ENCODE measurements around the gene SS18L1.

The SS18L1 gene

GRCh38 chr20:62163485-62163865 lies 19.9 kb downstream of the SS18L1 start:
- no peak for TF ChIP-seq EZH2phosphoT487 (IDR thresholded peaks at IDR 0.05; ENCODE audit: borderline replicate concordance)
- TF ChIP-seq, protein P1, sequence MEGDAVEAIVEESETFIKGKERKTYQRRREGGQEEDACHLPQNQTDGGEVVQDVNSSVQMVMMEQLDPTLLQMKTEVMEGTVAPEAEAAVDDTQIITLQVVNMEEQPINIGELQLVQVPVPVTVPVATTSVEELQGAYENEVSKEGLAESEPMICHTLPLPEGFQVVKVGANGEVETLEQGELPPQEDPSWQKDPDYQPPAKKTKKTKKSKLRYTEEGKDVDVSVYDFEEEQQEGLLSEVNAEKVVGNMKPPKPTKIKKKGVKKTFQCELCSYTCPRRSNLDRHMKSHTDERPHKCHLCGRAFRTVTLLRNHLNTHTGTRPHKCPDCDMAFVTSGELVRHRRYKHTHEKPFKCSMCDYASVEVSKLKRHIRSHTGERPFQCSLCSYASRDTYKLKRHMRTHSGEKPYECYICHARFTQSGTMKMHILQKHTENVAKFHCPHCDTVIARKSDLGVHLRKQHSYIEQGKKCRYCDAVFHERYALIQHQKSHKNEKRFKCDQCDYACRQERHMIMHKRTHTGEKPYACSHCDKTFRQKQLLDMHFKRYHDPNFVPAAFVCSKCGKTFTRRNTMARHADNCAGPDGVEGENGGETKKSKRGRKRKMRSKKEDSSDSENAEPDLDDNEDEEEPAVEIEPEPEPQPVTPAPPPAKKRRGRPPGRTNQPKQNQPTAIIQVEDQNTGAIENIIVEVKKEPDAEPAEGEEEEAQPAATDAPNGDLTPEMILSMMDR (conservative IDR thresholded peaks at IDR 0.05; ENCODE audit: low read length), result no peak
- H3K36me3 ChIP-seq (ENCODE audit: insufficient read depth, low read length), result peaks cover 76% of the 10 kb centered on the region; the same call in 1 of the 2 replicates
- H3K9me3 ChIP-seq (ENCODE audit: insufficient read depth, low read depth, low read length), result no peaks in the 10 kb centered on the region
- no peaks in the 10 kb centered on the region for H3F3A ChIP-seq (ENCODE audit: low read depth)
- no peak overlapping the region for H2AFZ ChIP-seq (ENCODE audit: low read length)
- H3K9ac ChIP-seq (ENCODE audit: low read depth, low read length, poor library complexity, severe bottlenecking), result no peak overlapping the region
- H3K79me2 ChIP-seq (ENCODE audit: insufficient read depth, low read length), result peaks cover 12% of the 10 kb centered on the region; the same call in 1 of the 2 replicates
- no peaks in the 10 kb centered on the region for H3K4me1 ChIP-seq (ENCODE audit: insufficient read depth, low read length, poor library complexity, severe bottlenecking)
- no peaks in the 10 kb centered on the region for H3K9me2 ChIP-seq (replicated peaks; ENCODE audit: low read depth, low read length)
- H4K20me1 ChIP-seq (ENCODE audit: insufficient read depth, low read length, poor library complexity, severe bottlenecking), result peaks cover 1% of the 10 kb centered on the region
- H3K4me2 ChIP-seq (ENCODE audit: low read depth, low read length, poor library complexity, severe bottlenecking), result no peak overlapping the region
- H3K4me3 ChIP-seq (ENCODE audit: low read length, poor library complexity, severe bottlenecking), result no peak overlapping the region
- no peaks in the 10 kb centered on the region for H3K27me3 ChIP-seq (ENCODE audit: insufficient read depth, low read length, poor library complexity, severe bottlenecking)

- H3K4me2 ChIP-seq (ENCODE audit: low read depth, low read length, poor library complexity, severe bottlenecking), result no peak overlapping the region
- no peak overlapping the region for H3K4me3 ChIP-seq (ENCODE audit: low read length, poor library complexity, severe bottlenecking)
- no peak overlapping the region for H3K9ac ChIP-seq (ENCODE audit: low read depth, low read length, poor library complexity, severe bottlenecking)
- no peaks in the 10 kb centered on the region for H3K9me3 ChIP-seq (ENCODE audit: insufficient read depth, low read depth, low read length)
- no peak overlapping the region for H2AFZ ChIP-seq (ENCODE audit: low read length)
- no peaks in the 10 kb centered on the region for H4K20me1 ChIP-seq (ENCODE audit: insufficient read depth, low read length, poor library complexity, severe bottlenecking)
- no peaks in the 10 kb centered on the region for H3K4me1 ChIP-seq (ENCODE audit: insufficient read depth, low read length, poor library complexity, severe bottlenecking)
- H3K79me2 ChIP-seq (ENCODE audit: insufficient read depth, low read length), result peaks cover 5% of the 10 kb centered on the region; the same call in 1 of the 2 replicates
- peaks cover 76% of the 10 kb centered on the region; the same call in 1 of the 2 replicates for H3K36me3 ChIP-seq (ENCODE audit: insufficient read depth, low read length)
- no peaks in the 10 kb centered on the region for H3K27me3 ChIP-seq (ENCODE audit: insufficient read depth, low read length, poor library complexity, severe bottlenecking)
- H3F3A ChIP-seq (ENCODE audit: low read depth), result no peaks in the 10 kb centered on the region
- TF ChIP-seq, protein P1 (conservative IDR thresholded peaks at IDR 0.05; ENCODE audit: low read length), result no peak
- TF ChIP-seq EZH2phosphoT487 (IDR thresholded peaks at IDR 0.05; ENCODE audit: borderline replicate concordance), result no peak
- H3K9me2 ChIP-seq (replicated peaks; ENCODE audit: low read depth, low read length), result no peaks in the 10 kb centered on the region
These were observed 20.6 kb downstream of the SS18L1 start for GRCh38 chr20:62163986-62164762.

GRCh38 chr20:62164879-62165761 lies 21.6 kb downstream of the SS18L1 start:
- H3K36me3 ChIP-seq (ENCODE audit: insufficient read depth, low read length), result peaks cover 77% of the 10 kb centered on the region; the same call in 1 of the 2 replicates
- H3K4me3 ChIP-seq (ENCODE audit: low read length, poor library complexity, severe bottlenecking), result no peak overlapping the region
- H3K4me1 ChIP-seq (ENCODE audit: insufficient read depth, low read length, poor library complexity, severe bottlenecking), result no peaks in the 10 kb centered on the region
- no peaks in the 10 kb centered on the region for H3K27me3 ChIP-seq (ENCODE audit: insufficient read depth, low read length, poor library complexity, severe bottlenecking)
- H3F3A ChIP-seq (ENCODE audit: low read depth), result no peaks in the 10 kb centered on the region
- no peak overlapping the region for H3K9ac ChIP-seq (ENCODE audit: low read depth, low read length, poor library complexity, severe bottlenecking)
- no peaks in the 10 kb centered on the region for H4K20me1 ChIP-seq (ENCODE audit: insufficient read depth, low read length, poor library complexity, severe bottlenecking)
- TF ChIP-seq EZH2phosphoT487 (IDR thresholded peaks at IDR 0.05; ENCODE audit: borderline replicate concordance), result no peak
- TF ChIP-seq, protein P1 (conservative IDR thresholded peaks at IDR 0.05; ENCODE audit: low read length), result no peak
- no peak overlapping the region for H3K4me2 ChIP-seq (ENCODE audit: low read depth, low read length, poor library complexity, severe bottlenecking)
- H3K9me2 ChIP-seq (replicated peaks; ENCODE audit: low read depth, low read length), result no peaks in the 10 kb centered on the region
- no peaks in the 10 kb centered on the region for H3K9me3 ChIP-seq (ENCODE audit: insufficient read depth, low read depth, low read length)
- H2AFZ ChIP-seq (ENCODE audit: low read length), result no peak overlapping the region
- H3K79me2 ChIP-seq (ENCODE audit: insufficient read depth, low read length), result no peaks in the 10 kb centered on the region
